GM13976 (cell line): ENCODE data around the gene TEKT2.

ENCODE experiments used
- DNase-seq: peaks from one replicate; pipeline ENCODE4 v3.0.0; 2012; ENCODE audit warnings: low spot score
- in situ Hi-C: fragments of 300-500 bp; cut with MboI; formaldehyde crosslinking; loops from one replicate; pipeline ENCODE4 v1.12.0; 2022; ENCODE audit warnings: low sequenced_read_pairs, mixed read lengths, inconsistent platforms; ENCODE audit not compliant: unreplicated experiment
- TF ChIP-seq, protein P1 (sequence below): IDR thresholded peaks from 2 replicates; pipeline ENCODE4 v1.5.1; 2012; ENCODE audit warnings: borderline replicate concordance, mild to moderate bottlenecking; ENCODE audit not compliant: insufficient read depth; ENCODE audit errors: extremely low read depth, missing control alignments, control extremely low read depth

TEKT2 gene

DNA sequence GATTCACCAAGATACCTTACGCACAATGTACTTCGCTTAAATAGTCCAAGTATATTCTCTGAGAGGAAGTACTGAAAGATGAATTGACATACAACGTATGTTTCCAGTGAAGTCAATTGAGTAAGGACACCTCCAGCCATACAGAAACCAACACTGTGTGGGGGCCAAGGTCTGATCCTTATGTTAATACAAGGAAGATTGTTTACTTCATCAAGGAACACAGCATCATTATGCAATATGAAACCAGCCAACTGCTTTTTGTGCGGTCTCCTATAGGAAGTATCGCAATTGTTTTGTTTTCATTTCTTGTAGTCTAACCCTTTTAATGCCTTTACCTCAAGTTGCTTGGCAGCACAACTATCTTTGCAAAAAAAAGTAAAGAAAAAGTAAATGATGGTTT lies 28.2 kb upstream of the TEKT2 start:
- in situ Hi-C loops = no loop called here
- TF ChIP-seq, protein P1, sequence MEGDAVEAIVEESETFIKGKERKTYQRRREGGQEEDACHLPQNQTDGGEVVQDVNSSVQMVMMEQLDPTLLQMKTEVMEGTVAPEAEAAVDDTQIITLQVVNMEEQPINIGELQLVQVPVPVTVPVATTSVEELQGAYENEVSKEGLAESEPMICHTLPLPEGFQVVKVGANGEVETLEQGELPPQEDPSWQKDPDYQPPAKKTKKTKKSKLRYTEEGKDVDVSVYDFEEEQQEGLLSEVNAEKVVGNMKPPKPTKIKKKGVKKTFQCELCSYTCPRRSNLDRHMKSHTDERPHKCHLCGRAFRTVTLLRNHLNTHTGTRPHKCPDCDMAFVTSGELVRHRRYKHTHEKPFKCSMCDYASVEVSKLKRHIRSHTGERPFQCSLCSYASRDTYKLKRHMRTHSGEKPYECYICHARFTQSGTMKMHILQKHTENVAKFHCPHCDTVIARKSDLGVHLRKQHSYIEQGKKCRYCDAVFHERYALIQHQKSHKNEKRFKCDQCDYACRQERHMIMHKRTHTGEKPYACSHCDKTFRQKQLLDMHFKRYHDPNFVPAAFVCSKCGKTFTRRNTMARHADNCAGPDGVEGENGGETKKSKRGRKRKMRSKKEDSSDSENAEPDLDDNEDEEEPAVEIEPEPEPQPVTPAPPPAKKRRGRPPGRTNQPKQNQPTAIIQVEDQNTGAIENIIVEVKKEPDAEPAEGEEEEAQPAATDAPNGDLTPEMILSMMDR = no peak
- no peak for DNase-seq

DNA sequence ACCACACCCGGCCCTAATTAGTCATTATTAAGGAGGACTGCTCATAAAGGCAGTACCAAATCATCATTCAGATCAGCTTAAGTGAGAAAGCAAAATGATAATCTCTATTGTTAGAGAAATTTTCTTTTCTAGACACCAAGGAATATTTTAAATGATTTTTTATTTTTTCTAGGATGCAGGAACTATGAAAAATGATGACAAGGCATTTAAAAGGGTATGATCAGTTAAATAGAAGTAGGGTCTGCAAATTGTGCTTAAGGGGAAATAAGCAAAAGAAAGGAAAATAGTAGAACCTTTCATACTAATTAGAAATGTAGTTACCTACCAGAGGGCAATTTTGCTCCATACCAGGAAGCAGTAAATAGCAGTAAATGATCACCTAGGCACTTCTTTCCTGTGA lies 21.6 kb upstream of the TEKT2 start:
- TF ChIP-seq, protein P1 = no peak
- DNase-seq = no peak
- in situ Hi-C loops = no loop called here

DNA sequence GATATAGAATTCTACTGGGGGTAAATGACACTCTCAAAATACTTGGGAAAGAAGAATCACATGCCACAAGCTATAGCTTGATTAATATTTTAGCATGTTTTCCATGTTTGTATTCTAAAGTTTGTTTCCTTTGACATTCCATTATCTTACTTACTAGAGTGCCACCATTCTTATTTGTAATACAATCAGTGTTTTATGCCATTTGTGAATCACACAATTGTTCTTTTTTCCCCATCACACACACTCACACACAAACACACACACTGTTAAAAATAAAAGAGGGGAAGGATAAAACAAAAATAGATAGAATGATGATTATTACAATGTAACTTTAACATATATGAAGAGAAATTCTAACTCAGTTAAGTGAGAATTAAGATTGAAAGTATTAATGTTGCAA lies 16.0 kb upstream of the TEKT2 start:
- no peak for DNase-seq
- TF ChIP-seq, protein P1 = no peak
- in situ Hi-C loops = no loop called here

DNA sequence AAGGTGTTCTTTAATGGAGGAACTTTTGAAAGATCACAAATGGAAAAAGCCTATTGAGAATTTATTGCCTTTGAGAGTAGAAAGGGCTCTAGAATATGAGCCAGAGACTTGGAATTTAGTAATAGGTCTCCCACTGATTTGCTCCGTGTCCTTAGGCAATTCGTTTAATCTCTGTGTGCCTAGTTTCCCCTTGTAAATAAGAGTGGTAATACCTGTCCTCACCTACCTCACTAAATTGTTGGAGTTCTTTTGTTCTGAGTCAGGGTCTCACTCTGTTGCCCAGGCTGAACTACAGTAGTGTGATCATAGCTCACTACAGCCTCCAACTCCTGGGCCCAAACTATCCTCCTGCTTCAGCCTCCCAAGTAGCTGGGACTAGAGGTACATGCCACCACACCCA lies 15.0 kb upstream of the TEKT2 start:
- no peak for DNase-seq
- TF ChIP-seq, protein P1 = no peak
- in situ Hi-C loops = no loop called here

DNA sequence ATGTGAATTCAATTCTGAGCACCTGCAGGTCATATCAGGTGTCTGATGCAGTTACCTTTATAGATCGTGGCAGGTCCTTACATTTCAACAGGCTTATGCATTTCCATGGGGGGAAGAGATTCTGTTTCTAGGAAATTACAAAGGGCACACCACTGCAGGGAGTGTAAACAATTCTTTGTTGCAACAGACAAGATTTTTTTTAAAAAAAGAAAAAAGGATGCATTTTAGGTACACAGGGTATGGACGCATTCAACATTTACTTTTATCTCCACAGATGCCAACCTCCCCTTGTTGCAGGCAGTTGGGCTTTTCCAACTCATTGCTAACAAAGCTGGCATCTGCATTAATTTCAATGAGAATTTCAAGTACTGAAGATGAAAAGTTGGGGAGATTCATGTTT lies 13.5 kb upstream of the TEKT2 start:
- in situ Hi-C loops = no loop called here
- no peak for DNase-seq
- TF ChIP-seq, protein P1 = no peak

DNA sequence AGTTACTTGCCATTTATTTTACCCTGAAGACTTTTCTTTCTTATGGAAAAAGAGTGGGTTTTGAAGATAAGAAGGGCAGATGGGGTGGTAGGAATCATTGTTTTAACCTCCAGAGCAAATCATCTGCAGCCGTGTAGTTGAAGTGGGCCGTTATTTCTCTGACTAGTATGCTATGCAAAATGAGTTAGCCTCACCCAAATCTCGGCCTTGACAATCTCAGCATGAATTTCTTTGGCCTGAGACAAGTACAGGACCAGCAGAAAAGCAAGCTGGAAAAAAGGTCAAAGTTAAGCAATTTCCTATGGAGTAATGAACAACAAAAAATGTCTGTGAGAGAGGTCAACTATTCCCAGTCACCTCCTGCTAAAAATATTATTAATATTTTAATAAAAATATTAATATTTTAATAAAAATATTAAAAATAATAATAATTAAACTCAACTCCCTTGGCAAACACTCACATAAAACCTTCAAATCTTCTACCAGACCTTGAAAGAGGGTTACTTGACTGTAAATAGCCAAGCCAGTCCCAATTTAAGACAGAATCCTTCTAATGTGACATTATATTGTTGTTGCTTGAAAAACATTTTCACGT lies 6.8 kb upstream of the TEKT2 start:
- TF ChIP-seq, protein P1 = no peak
- no peak for DNase-seq
- in situ Hi-C loops = no loop called here
